ENCODE results near the gene FXYD4. TPM values are rescaled to one million over a fixed set of nuclear protein-coding genes. Genes with fewer than 3 reads are reported as not detected.

The FXYD4 gene
- total RNA-seq, 4 donors from 2014 or later, result not detected

GRCh38 chr10:43408710-43409384 lies 37.4 kb downstream of the FXYD4 start, which contains the start of gene HNRNPF:
Gene HNRNPF (minus strand): TSS chr10:43409186. CDS start chr10:43387884, 21,302 bp downstream.
- Histone ChIP-seq H3K36me3 (no peaks in the 10 kb centered on the region), H3K4me3 (replicated peaks in 1 of 3) (peak within 1 kb of the TSS; percentile 58 to 72 (median 67)), H3K4me1 (peaks cover 21 to 29% of the 10 kb centered on the region in 2 donors), H3K27me3 (no peaks in the 10 kb centered on the region), H3K27ac (peak within 1 kb of the TSS; percentile 96 to 99 (median 98)), H3K9me3 (no peaks in the 10 kb centered on the region)
- TF ChIP-seq CTCF (IDR thresholded peaks at IDR 0.05) (no peak), POLR2A (IDR thresholded peaks at IDR 0.05) (peak; percentile 89 to 98)
- intact Hi-C loops (cut with DNase I), result no loop called here
- WGBS, 2 donors, result 0 to 1% methylated on average over 33 to 38 of the region's 68 CpGs
- peak; percentile 94 to 95 for DNase-seq

- DNase-seq, result no peak
These were observed 38.1 kb downstream of the FXYD4 start for GRCh38 chr10:43409385-43410109.

GRCh38 chr10:43410345-43410744 lies 38.9 kb downstream of the FXYD4 start:
- Histone ChIP-seq H3K9me3 (no peaks in the 10 kb centered on the region), H3K27me3 (no peaks in the 10 kb centered on the region), H3K27ac (peak overlapping the region in 1 of 3 donors; percentile 98), H3K36me3 (no peaks in the 10 kb centered on the region), H3K4me3 (replicated peaks in 1 of 3) (no peak overlapping the region), H3K4me1 (peaks cover 16 to 17% of the 10 kb centered on the region in 2 donors)
- 92 to 93% methylated on average over 14 of the region's 14 CpGs for WGBS, 2 donors
- TF ChIP-seq POLR2A (IDR thresholded peaks at IDR 0.05) (no peak), CTCF (IDR thresholded peaks at IDR 0.05) (no peak)
- intact Hi-C loops (cut with DNase I), result no loop called here
- DNase-seq, result no peak

More at GRCh38 chr10:43409385-43410109, 38.1 kb downstream of the FXYD4 start:
- intact Hi-C loops (cut with DNase I), result no loop called here
- 13 to 16% methylated on average over 46 of the region's 46 CpGs for WGBS, 2 donors
- no peaks in the 10 kb centered on the region for H3K9me3 ChIP-seq
- H3K4me3 ChIP-seq (replicated peaks in 1 of 3), result peak overlapping the region in 2 of 3 donors; percentile 36 to 67
- H3K27ac ChIP-seq, result peak overlapping the region; percentile 96 to 99 (median 98)
- no peaks in the 10 kb centered on the region for H3K27me3 ChIP-seq
- TF ChIP-seq POLR2A (IDR thresholded peaks at IDR 0.05) (no peak), CTCF (IDR thresholded peaks at IDR 0.05) (no peak)
- H3K4me1 ChIP-seq, result peaks cover 18 to 22% of the 10 kb centered on the region in 2 donors
- H3K36me3 ChIP-seq, result no peaks in the 10 kb centered on the region

- TF ChIP-seq CTCF (IDR thresholded peaks at IDR 0.05) (no peak), POLR2A (IDR thresholded peaks at IDR 0.05) (no peak)
- WGBS, 2 donors, result 65 to 72% methylated on average over 2 of the region's 2 CpGs
- intact Hi-C loops (cut with DNase I), result no loop called here
- no peaks in the 10 kb centered on the region for H3K36me3 ChIP-seq
- H3K4me3 ChIP-seq (replicated peaks in 1 of 3), result no peak overlapping the region
- H3K27me3 ChIP-seq, result no peaks in the 10 kb centered on the region
- no peaks in the 10 kb centered on the region for H3K9me3 ChIP-seq
- H3K27ac ChIP-seq, result no peak overlapping the region
- DNase-seq, result peak; percentile 25 to 39
- peaks cover 4 to 6% of the 10 kb centered on the region in 2 donors for H3K4me1 ChIP-seq
These were observed 40.1 kb downstream of the FXYD4 start for GRCh38 chr10:43411536-43411935.

GRCh38 chr10:43415544-43415943 lies 44.1 kb downstream of the FXYD4 start:
- 91% methylated on average over 10 of the region's 10 CpGs for WGBS, 2 donors
- no peaks in the 10 kb centered on the region for H3K9me3 ChIP-seq
- no peaks in the 10 kb centered on the region for H3K36me3 ChIP-seq
- peaks cover 0 to 5% of the 10 kb centered on the region in 2 donors for H3K4me1 ChIP-seq
- DNase-seq, result no peak
- TF ChIP-seq POLR2A (IDR thresholded peaks at IDR 0.05) (no peak), CTCF (IDR thresholded peaks at IDR 0.05) (no peak)
- H3K27me3 ChIP-seq, result no peaks in the 10 kb centered on the region
- no peak overlapping the region for H3K27ac ChIP-seq
- intact Hi-C loops (cut with DNase I), result no loop called here
- no peak overlapping the region for H3K4me3 ChIP-seq (replicated peaks in 1 of 3)
